ENCODE measurements around the gene SSR3.
"Not testable (repeated sequence)": the region's sequence is repeated elsewhere in the genome, so short reads cannot be mapped to it uniquely, and the experiment has no call there.

Gene SSR3

DNA sequence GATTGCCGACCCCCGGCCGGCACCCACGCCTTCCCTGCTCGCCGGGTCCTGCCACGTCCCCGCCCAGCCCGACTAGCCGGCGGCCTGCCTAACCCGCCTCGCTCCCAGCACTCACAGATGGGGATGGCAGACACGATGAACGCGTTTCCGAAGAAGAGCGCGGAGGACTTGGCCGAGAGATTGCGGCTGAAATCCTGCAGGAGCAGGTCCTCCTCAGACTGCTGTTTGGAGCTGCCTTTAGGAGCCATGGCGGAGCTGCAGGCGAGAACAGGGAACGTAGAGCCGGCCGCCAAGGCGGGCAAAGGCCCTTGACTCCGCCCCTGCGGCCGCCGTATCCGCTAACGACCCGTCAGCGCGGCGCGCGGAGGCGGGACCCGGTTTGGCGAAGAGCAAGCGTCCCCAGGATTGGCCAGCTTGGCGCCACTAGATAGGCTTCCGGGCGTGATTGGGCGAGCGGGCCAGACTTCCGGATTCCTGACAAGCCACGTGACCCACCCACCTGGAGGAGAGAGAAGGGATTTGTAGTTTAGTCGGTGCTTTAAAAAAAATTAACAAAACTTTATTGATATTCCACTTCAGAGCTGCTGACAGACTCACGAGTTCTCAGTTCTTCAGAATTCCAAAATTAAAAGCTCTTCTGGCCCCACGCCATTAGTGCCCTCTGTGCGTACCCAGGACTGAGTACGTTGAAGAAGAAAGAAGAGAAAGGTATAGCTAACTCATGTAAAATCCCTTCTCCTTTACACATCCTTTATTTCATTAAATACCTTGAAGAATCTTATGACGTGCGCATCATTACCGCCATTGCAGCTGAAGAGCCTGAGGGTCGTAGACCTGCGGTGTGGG is at the start of gene SSR3:
SSR3 (minus strand) TSS at position 276 of the 846 bp plus-strand sequence; CDS start at position 248, 28 bp downstream.
- peak within 1 kb of the TSS; percentile 93 for H3K4me3 Mint-ChIP-seq
- H3K4me1 Mint-ChIP-seq (ENCODE audit: low read depth) = peaks cover 43% of the 10 kb centered on the region
- H3K9me3 Mint-ChIP-seq (ENCODE audit: low read depth) = no peaks in the 10 kb centered on the region
- peak within 1 kb of the TSS; percentile 87 for H3K27ac Mint-ChIP-seq
- H3K27me3 Mint-ChIP-seq = no peaks in the 10 kb centered on the region
- H3K36me3 Mint-ChIP-seq = peaks cover 18% of the 10 kb centered on the region

DNA sequence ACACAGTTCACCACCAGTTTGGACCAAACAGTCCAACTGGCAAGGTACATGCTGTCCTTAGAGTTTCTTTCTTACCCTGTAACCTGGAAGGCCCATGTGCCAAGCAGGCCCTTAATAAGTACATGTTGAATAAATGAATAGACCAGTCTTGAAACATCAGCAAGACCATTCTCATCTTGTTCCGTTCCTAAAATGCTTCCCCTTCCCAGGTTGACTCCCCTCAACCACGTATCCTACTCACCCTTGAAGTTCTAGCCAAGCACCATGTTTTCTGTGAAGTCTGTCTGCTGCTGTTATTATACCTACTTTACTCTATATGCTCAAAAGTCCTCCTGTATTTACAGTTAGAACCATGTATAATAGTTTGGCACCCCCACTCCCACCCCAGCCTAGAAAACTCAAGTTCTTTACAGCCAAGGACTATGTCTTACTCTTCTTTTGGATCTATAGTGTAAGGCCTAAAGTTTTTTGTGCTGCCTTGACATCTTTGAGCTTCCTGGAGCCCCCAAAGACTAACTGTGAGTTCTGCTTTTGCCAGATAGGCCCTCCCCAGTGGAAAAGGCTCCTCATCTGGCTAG is 49.2 kb upstream of the SSR3 start:
- Mint-ChIP-seq H3K27ac (no peak overlapping the region), H3K4me1 (ENCODE audit: low read depth) (peaks cover 12% of the 10 kb centered on the region), H3K9me3 (ENCODE audit: low read depth) (no peaks in the 10 kb centered on the region), H3K27me3 (peaks cover 11% of the 10 kb centered on the region), H3K36me3 (no peaks in the 10 kb centered on the region), H3K4me3 (no peak overlapping the region)

DNA sequence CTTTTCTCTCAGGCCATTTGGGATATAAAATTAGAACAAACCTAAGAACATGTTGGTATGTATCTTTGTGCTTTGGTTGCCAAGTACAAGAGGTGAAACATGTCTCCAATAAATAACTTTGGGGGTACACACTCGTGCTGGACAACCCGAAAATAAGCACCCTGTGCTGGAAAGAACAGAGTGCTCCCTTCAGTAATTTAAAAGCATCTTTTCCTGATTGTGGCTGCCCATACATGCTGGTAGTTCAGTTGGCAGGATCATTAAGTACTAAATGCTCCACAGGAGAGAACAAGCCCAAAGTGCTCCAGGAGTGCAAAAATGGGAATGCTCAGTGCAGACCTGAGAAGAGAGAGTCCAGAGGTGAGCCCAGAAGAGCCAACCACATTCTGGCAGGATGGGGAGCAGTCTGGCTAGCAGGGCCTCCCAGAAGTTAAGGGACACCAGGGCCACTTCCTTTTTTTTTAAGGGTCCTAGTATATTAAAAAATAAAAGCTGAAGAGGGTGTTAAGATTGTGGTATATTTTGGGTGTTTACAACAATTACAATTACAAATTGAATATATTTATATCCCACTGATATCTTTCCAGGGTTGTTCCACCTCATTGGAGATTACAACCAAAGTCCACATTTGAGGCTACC is 48.6 kb upstream of the SSR3 start:
- Mint-ChIP-seq H3K36me3 (no peaks in the 10 kb centered on the region), H3K4me1 (ENCODE audit: low read depth) (peaks cover 12% of the 10 kb centered on the region), H3K27ac (no peak overlapping the region), H3K4me3 (no peak overlapping the region), H3K27me3 (peaks cover 11% of the 10 kb centered on the region), H3K9me3 (ENCODE audit: low read depth) (no peaks in the 10 kb centered on the region)

- no peak overlapping the region for H3K27ac Mint-ChIP-seq
- H3K9me3 Mint-ChIP-seq (ENCODE audit: low read depth) = no peaks in the 10 kb centered on the region
- peaks cover 12% of the 10 kb centered on the region for H3K4me1 Mint-ChIP-seq (ENCODE audit: low read depth)
- no peak overlapping the region for H3K4me3 Mint-ChIP-seq
- H3K27me3 Mint-ChIP-seq = peaks cover 7% of the 10 kb centered on the region
- H3K36me3 Mint-ChIP-seq = no peaks in the 10 kb centered on the region
Observed at GRCh38 chr3:156602424-156602823, 47.5 kb upstream of the SSR3 start.

- Mint-ChIP-seq H3K4me3 (no peak overlapping the region), H3K4me1 (ENCODE audit: low read depth) (peaks cover 11% of the 10 kb centered on the region), H3K36me3 (peaks cover 3% of the 10 kb centered on the region), H3K27ac (no peak overlapping the region), H3K27me3 (peaks cover 4% of the 10 kb centered on the region), H3K9me3 (ENCODE audit: low read depth) (no peaks in the 10 kb centered on the region)
Observed at GRCh38 chr3:156601497-156601896, 46.6 kb upstream of the SSR3 start.

- Mint-ChIP-seq H3K27me3 (peaks cover 4% of the 10 kb centered on the region), H3K4me1 (ENCODE audit: low read depth) (peaks cover 11% of the 10 kb centered on the region), H3K36me3 (peaks cover 3% of the 10 kb centered on the region), H3K27ac (no peak overlapping the region), H3K9me3 (ENCODE audit: low read depth) (no peaks in the 10 kb centered on the region), H3K4me3 (no peak overlapping the region)
Observed at GRCh38 chr3:156600834-156601233, 45.9 kb upstream of the SSR3 start.

DNA sequence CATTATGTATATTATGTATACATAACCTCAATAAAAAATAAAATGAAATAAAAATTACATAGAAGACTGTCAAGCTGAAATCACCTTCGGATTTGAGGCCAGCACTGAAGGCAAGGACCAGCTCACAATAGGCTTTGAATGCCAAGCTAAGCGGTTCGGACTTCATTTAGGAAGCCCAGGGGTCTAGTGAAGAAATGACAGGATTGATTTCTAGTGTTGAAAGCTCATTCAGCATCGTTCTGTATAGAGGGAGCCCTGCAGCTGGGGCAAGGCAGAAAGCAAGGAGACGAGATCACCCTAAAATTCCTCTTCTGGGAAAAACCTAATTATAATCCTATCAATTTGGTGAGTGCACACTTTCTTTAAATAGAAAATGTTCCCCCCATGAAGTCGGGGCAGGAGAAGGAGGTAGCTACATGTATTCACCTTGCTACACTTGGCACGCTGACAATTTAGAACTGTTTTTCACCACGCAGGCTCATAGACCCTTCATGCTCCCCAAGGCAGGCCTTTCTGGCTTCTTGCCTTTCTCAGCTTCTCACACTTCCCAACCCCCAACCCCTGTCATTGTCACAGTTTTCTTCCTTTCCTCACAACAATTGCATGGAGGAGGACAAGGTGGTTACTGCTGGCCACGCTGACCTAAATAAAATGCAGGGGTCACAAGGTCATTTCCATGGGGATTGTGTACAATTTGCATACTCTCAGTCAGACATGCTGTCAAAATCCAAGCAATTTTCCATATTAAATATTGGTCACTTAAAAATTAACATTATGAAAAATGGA is 44.4 kb upstream of the SSR3 start:
- Mint-ChIP-seq H3K27ac (no peak overlapping the region), H3K4me1 (ENCODE audit: low read depth) (peaks cover 11% of the 10 kb centered on the region), H3K36me3 (peaks cover 3% of the 10 kb centered on the region), H3K9me3 (ENCODE audit: low read depth) (no peaks in the 10 kb centered on the region), H3K4me3 (no peak overlapping the region), H3K27me3 (peaks cover 2% of the 10 kb centered on the region)

GRCh38 chr3:156598413-156598812 is 43.5 kb upstream of the SSR3 start:
- Mint-ChIP-seq H3K9me3 (ENCODE audit: low read depth) (no peaks in the 10 kb centered on the region), H3K27ac (no peak overlapping the region), H3K4me1 (ENCODE audit: low read depth) (peaks cover 11% of the 10 kb centered on the region), H3K4me3 (no peak overlapping the region), H3K36me3 (peaks cover 3% of the 10 kb centered on the region), H3K27me3 (peaks cover 2% of the 10 kb centered on the region)

GRCh38 chr3:156594219-156594683 is 39.3 kb upstream of the SSR3 start:
- Mint-ChIP-seq H3K4me1 (ENCODE audit: low read depth) (no peaks in the 10 kb centered on the region), H3K27me3 (peaks cover 2% of the 10 kb centered on the region), H3K27ac (no peak overlapping the region), H3K9me3 (ENCODE audit: low read depth) (no peaks in the 10 kb centered on the region), H3K4me3 (no peak overlapping the region), H3K36me3 (peaks cover 3% of the 10 kb centered on the region)

DNA sequence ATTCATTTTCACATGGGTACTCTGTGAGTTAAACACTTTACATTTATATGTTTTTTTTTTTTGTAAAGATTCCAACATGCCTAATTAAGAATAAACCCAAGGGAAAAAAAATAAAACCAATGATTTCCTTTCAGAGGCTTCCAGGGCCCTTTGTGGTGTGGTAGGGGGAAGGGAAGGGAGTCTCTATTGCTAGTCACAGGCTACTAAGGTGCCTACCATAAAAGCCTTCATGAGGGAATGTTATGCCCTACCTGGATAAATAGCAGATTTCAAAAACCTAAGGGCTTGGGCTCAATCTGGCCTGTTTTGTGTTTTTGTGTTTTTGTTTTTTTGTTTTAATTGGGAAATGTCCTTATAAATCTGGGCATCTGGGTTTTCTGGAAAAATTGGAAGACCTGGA is 38.9 kb upstream of the SSR3 start:
- no peak overlapping the region for H3K4me3 Mint-ChIP-seq
- H3K4me1 Mint-ChIP-seq (ENCODE audit: low read depth) = no peaks in the 10 kb centered on the region
- peaks cover 3% of the 10 kb centered on the region for H3K36me3 Mint-ChIP-seq
- H3K27ac Mint-ChIP-seq = no peak overlapping the region
- no peaks in the 10 kb centered on the region for H3K9me3 Mint-ChIP-seq (ENCODE audit: low read depth)
- peaks cover 2% of the 10 kb centered on the region for H3K27me3 Mint-ChIP-seq

- not testable (repeated sequence) for H3K4me1 Mint-ChIP-seq (ENCODE audit: low read depth); H3K36me3 Mint-ChIP-seq; H3K27ac Mint-ChIP-seq
Observed at GRCh38 chr3:156589806-156590205, 34.9 kb upstream of the SSR3 start.

GRCh38 chr3:156587760-156588069 is 32.8 kb upstream of the SSR3 start:
- Mint-ChIP-seq H3K4me1 (ENCODE audit: low read depth) (peaks cover 5% of the 10 kb centered on the region), H3K9me3 (ENCODE audit: low read depth) (no peaks in the 10 kb centered on the region), H3K4me3 (no peak overlapping the region), H3K27ac (no peak overlapping the region), H3K36me3 (no peaks in the 10 kb centered on the region), H3K27me3 (no peaks in the 10 kb centered on the region)

More at GRCh38 chr3:156589806-156590205, 34.9 kb upstream of the SSR3 start:
- not testable (repeated sequence) for H3K27me3 Mint-ChIP-seq; H3K9me3 Mint-ChIP-seq (ENCODE audit: low read depth); H3K4me3 Mint-ChIP-seq

DNA sequence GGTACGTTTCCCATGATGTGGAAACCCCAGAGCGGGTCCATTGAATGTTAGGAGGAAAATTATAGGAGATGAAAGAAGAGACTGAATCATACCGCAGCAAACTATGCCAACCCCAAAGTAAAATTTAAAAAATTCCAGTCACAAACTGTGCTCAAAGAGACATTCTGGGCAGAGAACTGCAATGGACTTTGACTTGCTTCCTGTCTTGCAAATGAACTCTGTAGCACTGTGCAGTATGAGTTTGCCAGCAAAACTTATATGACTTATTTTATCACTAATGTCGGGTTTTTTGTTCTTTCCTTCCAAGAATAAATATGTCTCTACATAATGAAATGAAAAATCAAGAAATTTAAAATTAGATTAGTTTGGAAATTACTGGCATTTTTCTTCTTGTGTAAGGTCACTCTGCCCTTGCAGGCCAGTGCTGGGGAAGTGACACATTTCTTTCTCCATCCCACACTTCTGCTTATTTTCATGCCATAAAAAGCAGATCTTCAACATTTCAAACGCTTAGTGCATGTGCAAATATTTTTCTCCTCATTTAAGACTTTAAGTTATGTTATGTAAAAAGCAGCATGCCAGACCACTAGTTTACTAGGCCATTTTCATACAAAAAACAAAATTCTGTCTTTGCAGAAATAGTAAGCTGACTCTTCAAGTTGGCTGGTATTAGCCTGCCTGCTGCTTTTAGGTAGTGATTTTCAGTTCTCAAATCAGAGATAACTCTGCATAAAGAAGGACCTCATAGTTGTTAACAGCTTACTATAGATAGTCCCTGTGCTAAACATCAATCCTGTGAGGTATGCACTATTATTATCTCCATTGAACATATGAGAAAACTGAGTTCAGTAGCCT is 32.2 kb upstream of the SSR3 start:
- H3K4me3 Mint-ChIP-seq = no peak overlapping the region
- H3K36me3 Mint-ChIP-seq = no peaks in the 10 kb centered on the region
- peaks cover 5% of the 10 kb centered on the region for H3K4me1 Mint-ChIP-seq (ENCODE audit: low read depth)
- no peaks in the 10 kb centered on the region for H3K27me3 Mint-ChIP-seq
- H3K27ac Mint-ChIP-seq = no peak overlapping the region
- H3K9me3 Mint-ChIP-seq (ENCODE audit: low read depth) = no peaks in the 10 kb centered on the region

DNA sequence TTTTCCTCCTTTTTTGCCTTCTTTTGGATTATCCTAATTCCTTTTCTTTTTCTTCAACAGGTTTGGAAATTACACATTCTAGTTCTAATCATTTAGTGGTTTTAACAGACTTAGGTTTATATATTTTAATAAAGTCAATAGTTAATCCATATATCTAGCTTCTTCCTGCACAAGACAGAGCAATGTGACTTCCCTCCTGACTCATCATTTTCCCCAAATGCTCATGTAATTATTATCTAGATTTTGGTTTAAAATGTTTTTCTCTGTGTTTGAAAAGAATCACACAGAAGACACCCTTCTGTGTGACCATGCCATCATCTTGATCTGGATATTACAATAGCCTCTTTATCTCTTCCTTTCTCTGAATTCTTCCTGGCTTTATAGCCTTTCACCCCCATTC is 28.6 kb upstream of the SSR3 start:
- Mint-ChIP-seq H3K4me1 (ENCODE audit: low read depth) (peaks cover 5% of the 10 kb centered on the region), H3K27ac (no peak overlapping the region), H3K9me3 (ENCODE audit: low read depth) (no peaks in the 10 kb centered on the region), H3K27me3 (peaks cover 1% of the 10 kb centered on the region), H3K36me3 (no peaks in the 10 kb centered on the region), H3K4me3 (no peak overlapping the region)

Data from activated naive CD8-positive, alpha-beta T cell (primary cell).